Measurements from ENCODE around the gene AVPR1B.
A peak's percentile ranks its signal among the peaks of the same experiment; 100 is the strongest.

AVPR1B gene

GRCh38 chr1:206117151-206117948, at the start of gene AVPR1B:
Gene AVPR1B (minus strand): TSS chr1:206117388. CDS start chr1:206116890, 498 bp downstream.
- DNase-seq, result peak; percentile 64

DNA sequence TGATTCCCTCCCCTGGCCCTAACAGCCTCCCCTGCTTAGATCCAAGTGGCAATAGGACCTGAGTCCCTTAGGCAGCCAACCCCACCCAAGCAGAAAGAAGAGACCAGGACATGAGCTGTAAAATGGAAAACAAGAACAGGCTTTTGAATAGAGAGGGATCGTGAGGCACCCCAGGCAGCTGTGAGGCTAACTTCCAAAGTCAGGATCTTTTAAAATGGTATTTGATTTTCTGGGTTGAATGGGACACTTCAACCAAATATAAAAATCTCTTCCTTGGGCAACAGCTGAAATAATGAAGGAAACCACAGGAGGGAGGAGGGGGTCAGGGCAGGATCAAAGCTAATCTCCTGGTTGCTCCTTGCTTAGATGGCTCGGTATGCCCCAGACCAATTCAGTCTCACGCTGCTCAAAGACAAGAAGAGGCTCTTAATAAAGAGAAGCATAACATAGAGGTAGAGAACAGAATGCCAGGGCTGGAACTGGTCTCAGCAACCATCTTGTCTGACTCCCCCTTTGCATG, 28.6 kb upstream of the AVPR1B start:
- DNase-seq, result no peak

GRCh38 chr1:206144605-206145004, 27.4 kb upstream of the AVPR1B start:
- no peak for DNase-seq

DNA sequence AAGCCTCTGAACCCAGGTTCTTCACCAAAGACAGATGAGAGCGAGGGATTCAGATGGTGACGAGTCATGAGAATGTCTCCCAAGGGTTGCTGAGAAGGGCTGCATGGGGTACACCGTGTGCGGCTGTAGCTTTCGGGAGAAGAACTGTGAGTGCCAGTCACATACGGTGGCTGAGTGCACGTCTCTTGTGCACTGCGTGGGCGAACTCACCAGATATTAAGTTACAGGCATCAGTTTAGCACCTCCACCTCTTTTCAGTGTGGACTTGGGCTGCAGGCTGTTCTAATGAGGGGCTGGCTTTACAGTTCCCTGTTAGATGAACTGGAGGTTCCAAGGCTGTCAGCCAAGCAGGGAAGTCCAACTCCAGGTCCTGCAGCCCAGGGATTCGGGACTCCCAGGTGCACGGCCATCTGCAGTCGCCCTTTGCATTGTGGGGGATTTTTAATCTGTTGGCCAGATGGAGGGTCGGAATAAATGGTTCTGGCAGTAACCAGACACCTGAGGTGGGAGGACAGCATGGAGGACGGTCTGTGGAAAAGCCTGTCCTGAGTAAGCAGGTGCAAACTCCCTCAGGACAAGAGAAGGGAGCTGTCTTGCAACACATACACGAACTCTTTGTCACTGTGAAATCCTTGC, 26.5 kb upstream of the AVPR1B start:
- DNase-seq, result peak; percentile 50

DNA sequence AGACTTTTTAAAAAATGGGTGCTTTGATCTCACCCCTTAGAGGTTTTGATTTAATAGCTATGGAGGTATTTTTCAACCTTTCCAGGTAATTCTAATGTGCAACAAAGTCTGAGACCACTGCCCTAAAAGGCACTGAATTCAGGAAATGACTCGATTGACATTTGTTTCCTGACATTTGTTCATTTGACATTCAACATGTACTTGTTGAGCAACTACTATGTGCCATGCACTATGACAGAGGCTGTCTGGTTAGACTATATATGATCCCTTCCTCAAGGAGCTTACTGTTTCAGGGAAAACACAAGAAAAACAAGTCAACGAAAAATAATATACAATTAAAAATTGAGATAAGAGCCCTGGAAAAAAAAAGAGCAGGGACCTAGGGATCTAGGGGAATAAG, 25.6 kb upstream of the AVPR1B start:
- DNase-seq, result no peak

DNA sequence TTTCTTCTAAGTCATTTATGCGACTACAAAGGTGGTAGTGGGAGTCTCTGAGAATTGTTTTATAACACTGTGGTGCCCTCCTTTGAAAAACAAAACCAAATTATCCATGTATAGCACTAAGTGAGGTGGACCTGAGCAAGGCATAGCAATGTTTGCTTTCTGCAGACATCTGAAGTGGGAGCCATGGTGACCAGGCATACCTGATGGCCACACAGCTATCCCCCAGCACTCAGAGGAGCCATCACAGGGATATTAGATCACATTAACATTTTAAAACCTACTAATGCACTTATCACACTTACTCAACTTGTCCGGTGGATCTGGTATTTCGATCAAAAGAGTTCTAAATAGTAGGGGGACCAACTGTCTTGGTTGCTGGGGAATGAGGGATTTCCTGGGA, 24.8 kb upstream of the AVPR1B start:
- no peak for DNase-seq

DNA sequence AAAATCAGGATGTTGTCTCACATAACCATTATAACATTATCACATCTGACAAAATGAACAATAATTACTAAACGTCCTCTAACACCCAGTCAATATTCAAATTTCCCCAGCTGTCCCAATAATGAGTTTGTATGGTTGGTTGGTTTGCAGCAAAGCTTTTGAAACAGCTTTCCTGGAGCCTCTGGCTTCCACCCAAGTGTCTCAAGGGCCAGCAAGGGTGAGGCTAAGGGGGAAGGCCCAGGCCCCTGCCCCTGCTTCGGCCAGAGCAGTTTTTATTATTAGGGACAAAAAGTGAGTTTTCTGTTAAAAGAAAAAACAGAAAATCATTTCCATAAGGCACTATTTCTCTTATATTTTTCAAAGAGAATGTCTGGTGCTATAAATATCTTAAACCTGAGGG, 19.1 kb upstream of the AVPR1B start:
- DNase-seq, result peak; percentile 9

- DNase-seq, result no peak
These were observed 18.1 kb upstream of the AVPR1B start for GRCh38 chr1:206135248-206135647.

- no peak for DNase-seq
These were observed 16.7 kb upstream of the AVPR1B start for GRCh38 chr1:206133751-206134415.

GRCh38 chr1:206131037-206131436, 13.8 kb upstream of the AVPR1B start:
- no peak for DNase-seq

- no peak for DNase-seq
These were observed 11.0 kb upstream of the AVPR1B start for GRCh38 chr1:206128196-206128595.

DNA sequence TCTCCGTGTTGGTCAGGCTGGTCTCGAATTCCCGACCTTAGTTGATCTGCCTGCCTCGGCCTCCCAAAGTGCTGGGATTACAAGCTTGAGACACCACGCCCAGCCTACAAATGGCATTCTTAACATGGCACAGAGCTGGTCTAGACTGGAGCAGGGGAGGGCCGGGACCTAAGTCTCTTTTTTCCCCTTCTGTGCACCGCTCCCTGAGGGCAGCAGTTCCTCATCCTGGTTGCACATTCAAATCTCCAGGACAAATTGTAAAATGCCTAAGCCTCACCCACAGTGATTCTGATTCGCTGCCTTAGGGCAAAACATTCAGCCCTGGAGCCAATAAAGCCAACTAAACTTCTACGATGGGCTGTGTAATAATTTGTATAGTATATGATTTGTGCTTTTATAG, 10.1 kb upstream of the AVPR1B start:
- no peak for DNase-seq

GRCh38 chr1:206125346-206125745, 8.2 kb upstream of the AVPR1B start:
- no peak for DNase-seq

DNA sequence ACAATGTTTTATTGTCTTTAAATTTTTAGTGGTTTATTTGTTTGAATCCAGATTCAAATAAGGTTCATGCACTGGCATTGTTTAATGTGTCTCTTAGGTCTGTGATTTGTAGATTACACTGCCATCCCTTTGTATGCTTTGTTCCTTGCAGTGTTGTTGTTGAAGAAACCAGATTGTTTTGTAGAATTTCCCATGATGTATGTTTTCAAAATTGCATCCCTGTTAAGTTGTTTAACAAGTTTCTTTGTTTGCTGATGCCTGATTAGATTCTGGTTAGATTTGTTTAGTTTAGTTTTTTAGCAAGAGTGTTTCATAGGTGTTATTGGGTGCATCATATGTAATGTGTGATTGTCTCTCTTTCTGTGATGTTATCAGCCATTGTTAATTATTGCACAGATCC, 5.5 kb upstream of the AVPR1B start:
- no peak for DNase-seq

DNA sequence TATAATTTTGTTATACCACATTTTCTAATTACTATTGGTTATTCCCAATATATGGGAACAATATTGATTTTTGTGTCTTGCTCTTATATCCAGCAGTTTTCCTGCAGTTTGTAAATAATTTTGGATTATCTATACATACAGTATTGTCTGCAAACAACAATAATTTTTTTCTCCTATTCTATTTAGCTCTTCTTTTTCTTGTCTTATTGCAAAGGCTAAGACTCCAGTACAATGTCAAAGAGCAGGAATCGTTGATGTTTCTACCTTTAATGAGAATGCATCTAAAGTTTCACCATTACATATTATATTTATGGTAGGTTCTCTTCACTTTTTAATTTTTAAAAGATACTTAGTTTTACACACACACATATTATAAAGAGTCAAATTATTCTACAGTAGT, 4.1 kb upstream of the AVPR1B start:
- no peak for DNase-seq

DNA sequence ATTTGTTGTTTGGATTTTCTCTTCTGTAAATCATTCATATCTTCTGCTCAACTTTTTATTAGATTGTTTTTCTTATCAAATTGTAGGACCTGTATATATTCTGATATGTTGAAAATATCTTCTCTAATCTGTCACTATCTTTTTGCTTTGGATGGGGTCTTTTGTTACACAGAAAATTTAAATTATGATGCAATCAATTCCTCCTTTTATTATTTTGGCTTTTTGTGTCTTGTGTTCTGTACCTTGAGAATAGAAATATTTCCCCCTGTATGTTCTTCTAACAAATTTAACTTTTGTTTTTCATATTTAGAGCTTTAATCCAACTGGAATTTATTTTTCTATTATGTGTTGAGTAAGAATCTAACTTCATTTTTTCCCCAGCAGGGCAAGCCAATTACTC, 3.2 kb upstream of the AVPR1B start:
- no peak for DNase-seq

GRCh38 chr1:206116873-206117150, 376 bp downstream of the AVPR1B start:
- DNase-seq, result no peak

DNA sequence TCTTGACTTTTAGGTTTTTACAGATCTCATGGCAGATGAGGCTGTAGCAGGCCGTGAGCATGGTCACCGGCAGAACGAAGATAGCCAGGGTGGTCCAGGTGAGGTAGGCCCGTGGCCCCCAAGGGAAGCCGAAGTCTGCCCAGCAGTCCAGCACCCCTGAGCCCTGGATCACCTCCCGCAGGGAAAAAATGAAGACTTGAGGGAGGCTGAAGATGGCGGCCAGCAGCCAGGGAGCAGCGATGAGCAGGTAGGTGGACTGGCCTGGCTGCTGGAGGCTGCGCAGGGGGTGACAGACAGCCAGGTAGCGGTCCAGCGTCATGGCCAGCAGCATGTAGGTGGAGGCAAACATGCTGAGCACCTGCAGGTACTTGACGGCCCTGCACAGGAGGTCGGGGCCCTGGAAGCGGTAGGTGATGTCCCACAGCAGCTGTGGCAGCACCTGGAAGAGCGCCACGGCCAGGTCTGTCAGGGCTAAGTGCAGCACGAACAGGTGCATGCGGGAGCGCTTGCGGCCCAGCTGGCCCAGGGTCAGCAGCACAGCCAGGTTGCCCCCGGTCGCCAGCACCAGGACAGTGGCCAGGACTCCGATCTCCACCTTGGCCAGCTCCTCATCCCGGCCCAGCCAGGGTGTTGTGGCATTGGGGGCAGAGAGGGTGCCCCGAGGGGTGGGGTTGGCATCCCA, 856 bp downstream of the AVPR1B start:
- no peak for DNase-seq

GRCh38 chr1:206115791-206116190, 1.4 kb downstream of the AVPR1B start:
- no peak for DNase-seq

- no peak for DNase-seq
These were observed 2.2 kb downstream of the AVPR1B start for GRCh38 chr1:206114692-206115640.

DNA sequence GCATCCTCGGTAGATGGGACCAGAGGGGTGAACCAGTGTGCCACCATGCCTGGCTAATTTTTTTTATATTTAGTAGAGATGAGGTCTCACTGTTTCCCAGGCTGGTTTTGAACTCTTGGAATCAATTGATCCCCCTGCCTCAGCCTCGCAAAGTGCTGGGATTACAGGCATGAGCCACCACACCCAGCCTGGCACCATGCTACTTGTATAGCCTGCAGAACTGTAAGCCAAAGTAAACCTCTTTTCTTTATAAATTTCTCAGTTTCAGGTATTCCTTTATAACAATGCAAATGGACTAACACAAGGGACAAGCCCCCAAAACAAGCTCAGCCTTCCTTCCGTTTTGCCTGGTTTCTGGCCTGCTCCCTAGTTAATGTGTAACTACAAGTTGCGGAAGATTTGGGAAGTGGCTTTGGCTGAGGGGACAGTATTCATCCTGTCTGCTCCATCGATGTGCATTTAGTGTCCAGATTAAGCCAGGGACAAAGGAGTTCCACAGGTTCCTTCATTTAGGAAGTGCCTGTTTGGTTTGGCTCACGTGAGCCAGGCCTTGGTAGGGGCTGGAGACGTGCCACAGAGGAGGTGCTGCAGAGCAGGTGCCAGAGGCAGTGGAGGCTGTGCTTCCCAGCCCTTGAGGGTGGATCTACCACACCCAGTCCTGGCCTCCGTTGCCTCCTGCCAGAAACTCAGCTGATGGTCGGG, 4.4 kb downstream of the AVPR1B start:
- DNase-seq, result no peak

Measured in NCI-H1436 (cell line).